ENCODE measurements around the gene VAV2.

VAV2 gene

DNA sequence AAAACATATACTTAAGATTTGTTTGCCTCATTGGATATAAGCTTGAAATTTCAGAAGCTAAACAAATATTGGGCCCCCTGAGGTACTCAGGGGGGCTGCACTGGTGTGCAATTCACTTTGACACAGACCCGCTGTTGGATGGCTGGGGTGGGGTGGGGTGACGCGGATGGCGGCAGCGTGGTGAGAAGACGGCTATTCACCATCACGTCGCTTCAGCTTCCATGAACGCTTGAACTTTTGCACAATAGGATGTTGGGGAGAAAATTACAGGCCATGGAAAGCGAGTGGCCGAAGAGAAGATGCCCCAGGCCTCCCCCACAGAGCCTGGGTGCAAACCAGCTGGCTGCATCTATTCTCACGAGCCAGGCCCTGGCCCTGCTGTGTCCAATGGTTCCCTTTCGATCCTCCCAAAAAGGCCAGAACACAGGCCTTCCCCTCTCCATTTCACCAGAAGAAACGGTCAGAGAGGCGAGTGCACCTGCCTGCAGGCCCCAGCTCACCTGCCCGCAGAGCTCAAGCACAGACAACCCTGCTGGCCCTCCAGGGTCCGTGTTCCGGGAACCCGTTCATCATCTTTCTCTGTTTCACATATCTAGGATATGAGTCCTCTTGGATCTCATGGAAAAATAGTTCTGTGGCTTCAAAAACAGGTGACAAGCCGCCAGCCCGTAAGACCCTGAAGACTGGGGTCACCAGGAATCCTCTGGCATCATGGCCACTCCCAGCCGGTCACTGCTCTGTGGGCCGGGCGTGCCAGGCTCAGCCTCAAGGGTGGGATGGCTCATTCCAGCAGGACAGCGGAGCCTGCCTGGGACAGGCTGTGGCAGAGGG, 207.2 kb downstream of the VAV2 start:
- TF ChIP-seq ZFX (IDR thresholded peaks at IDR 0.05; ENCODE audit: borderline replicate concordance): no peak
- TF ChIP-seq, protein P1, sequence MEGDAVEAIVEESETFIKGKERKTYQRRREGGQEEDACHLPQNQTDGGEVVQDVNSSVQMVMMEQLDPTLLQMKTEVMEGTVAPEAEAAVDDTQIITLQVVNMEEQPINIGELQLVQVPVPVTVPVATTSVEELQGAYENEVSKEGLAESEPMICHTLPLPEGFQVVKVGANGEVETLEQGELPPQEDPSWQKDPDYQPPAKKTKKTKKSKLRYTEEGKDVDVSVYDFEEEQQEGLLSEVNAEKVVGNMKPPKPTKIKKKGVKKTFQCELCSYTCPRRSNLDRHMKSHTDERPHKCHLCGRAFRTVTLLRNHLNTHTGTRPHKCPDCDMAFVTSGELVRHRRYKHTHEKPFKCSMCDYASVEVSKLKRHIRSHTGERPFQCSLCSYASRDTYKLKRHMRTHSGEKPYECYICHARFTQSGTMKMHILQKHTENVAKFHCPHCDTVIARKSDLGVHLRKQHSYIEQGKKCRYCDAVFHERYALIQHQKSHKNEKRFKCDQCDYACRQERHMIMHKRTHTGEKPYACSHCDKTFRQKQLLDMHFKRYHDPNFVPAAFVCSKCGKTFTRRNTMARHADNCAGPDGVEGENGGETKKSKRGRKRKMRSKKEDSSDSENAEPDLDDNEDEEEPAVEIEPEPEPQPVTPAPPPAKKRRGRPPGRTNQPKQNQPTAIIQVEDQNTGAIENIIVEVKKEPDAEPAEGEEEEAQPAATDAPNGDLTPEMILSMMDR (IDR thresholded peaks at IDR 0.05): no peak
- no peak overlapping the region for H3K27ac ChIP-seq

DNA sequence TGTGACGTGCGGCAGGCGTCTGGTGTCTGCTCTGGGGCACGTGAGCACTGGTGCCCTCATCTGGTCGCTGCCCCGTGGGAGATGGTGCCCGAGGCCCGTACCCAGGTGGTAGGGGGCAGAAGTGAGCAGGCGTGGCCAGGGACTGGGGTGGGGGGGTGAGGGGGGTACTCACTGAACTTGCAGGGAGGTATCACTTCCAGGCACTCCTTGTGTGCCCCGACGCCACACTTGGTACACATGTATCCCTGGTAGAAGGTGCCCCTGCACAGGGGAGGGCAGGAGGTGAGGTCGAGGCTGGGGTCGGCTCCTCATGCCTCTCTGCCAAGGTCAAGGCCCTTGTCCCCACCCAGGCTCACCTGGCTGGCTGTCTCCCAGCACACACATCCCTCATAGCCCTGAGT, 208.8 kb downstream of the VAV2 start:
- no peak overlapping the region for H3K27ac ChIP-seq
- TF ChIP-seq, protein P1 (IDR thresholded peaks at IDR 0.05): no peak
- TF ChIP-seq ZFX (IDR thresholded peaks at IDR 0.05; ENCODE audit: borderline replicate concordance): no peak

DNA sequence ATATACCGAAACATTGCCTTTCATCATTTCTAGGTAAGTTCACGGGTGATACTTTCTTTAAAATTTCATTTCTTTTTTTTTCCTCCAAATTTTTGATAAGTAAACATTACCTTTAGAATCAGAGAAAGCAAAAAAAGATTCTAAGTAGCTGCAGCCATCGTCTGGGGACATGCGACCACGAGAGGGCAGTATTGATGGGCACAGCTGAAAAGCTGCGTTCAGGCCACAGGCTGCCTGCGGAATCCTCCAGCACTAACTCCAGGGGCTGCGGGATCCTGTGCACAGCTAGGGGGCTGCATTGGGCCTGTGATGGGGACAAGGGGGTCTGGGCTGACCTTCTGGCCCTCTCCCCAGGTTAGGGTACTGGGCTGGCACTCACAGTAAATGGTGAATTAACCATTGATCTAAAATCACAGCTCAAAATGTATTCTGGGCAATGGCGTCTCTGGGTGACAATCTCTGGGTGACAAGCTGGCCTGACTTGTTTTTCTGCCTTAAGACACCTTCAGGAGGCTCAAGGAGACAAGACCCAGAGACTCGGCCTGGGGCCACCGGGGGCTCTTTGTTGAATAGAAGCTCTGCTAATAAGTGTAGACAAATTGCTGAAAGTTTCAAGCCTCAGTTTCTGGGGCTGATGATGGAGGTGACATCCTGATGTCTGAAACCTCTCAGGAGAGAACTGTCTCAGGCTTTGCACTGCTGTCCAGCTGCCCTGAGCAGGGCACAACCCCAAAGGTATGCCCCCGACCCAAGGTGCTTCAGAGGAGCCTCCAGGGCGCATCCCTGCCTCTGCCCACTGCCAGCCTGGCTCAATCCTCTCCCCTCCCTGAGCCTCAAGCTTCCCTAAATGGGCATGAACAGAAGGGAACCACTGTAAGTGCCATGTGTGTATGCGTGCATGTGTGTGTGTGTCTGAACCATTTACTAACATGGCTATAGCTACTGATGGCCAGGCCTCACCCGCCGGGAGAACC, 209.7 kb downstream of the VAV2 start:
- H3K27ac ChIP-seq: no peak overlapping the region
- TF ChIP-seq, protein P1 (IDR thresholded peaks at IDR 0.05): peak; percentile 89
- no peak for TF ChIP-seq ZFX (IDR thresholded peaks at IDR 0.05; ENCODE audit: borderline replicate concordance)

DNA sequence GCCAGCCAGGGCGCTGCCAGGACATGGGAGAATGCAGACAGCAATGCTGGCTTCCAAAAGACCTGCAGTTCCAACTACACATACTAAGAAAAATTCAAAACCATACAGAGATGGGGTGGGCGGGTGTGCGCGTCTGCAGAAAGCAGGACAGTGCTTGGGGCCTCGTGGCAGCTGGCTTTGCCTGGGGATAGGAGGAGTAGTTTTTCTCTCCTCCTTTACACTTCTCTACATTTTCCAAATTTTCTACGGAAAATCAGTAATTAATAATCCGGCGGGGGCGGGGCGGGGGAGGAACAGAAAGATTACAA, 210.3 kb downstream of the VAV2 start:
- H3K27ac ChIP-seq: no peak overlapping the region
- TF ChIP-seq ZFX (IDR thresholded peaks at IDR 0.05; ENCODE audit: borderline replicate concordance): no peak
- TF ChIP-seq, protein P1 (IDR thresholded peaks at IDR 0.05): no peak

DNA sequence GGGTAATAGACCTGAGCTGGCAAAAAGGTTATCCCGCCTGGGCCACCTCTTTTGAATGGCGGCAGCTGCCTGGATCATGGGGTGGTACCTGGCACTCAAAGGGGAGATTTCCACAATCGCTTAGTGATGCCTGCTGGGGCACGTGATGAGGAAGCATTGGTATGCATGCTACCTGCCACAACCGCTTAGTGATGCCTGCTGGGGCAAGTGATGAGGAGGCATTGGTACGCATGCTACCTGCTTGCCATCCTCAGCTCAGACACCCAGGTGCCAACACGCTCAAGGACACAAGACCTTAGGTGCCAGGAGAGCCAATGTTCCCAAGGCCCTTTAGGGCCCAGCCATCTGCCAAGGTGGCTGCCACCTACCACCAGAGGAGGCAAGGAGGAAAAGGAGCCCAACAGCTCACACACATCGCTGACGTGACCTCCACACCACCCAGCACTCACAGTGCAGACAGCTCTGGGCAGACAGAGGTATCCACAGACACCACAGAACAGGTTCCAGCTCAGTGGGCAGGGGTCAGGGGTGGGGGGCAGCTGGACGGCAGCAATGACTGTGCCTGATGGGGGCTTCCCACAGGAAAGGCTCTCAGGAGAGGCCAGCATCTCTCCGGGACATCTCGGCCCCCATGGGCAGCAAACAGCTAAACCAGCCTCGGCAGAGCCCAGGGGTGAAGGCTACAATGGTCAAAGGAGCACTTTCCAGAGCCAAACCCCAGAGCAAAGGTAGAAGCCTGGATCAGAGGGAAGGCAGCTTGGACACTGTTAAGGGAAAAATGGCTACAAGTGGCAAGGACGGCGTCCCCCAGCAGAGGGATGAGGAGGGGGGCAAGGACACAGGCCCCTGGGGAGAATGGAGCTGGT, 210.9 kb downstream of the VAV2 start:
- TF ChIP-seq, protein P1 (IDR thresholded peaks at IDR 0.05): no peak
- no peak for TF ChIP-seq ZFX (IDR thresholded peaks at IDR 0.05; ENCODE audit: borderline replicate concordance)
- H3K27ac ChIP-seq: no peak overlapping the region

DNA sequence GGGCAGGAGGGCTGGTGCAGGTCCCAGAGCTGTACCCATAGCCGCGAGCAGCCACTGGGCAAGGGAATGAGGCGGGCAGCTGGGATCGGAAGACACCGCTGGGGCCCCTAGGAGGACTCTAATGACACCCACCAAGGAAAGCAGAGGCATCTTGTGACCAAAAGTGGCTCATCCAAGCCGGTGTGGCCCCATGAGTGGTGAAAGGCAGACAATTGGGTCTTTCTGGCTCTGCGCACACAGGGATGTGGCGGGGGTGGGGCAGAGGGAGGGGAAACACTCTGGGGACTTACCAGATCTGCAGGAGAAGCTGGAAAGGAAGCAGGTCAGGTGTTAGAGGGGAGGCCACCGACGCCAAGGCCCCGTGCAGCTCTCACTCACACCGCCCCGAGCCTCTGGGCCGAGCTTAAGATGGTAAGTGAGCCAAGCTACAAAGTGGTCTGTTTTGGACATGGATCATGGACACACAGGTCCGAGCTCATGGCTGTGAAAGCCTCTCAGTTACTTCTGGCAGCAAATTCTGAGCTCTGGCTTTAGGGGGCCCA, 211.6 kb downstream of the VAV2 start:
- TF ChIP-seq ZFX (IDR thresholded peaks at IDR 0.05; ENCODE audit: borderline replicate concordance): no peak
- TF ChIP-seq, protein P1 (IDR thresholded peaks at IDR 0.05): no peak

More for the DNA sequence above, 211.6 kb downstream of the VAV2 start:
- no peak overlapping the region for H3K27ac ChIP-seq
